Kidney (tissue), 14 donors: Measurements from ENCODE around the gene RNF7. TPM values are rescaled to one million over a fixed set of nuclear protein-coding genes. Genes with fewer than 3 reads are reported as not detected.
"Not testable (repeated sequence)": the region's sequence is repeated elsewhere in the genome, so short reads cannot be mapped to it uniquely, and the experiment has no call there.

ENCODE experiments used
- DNase-seq, 5 donors: peaks; one replicate each; pipeline ENCODE4 v3.0.0-alpha.2; 2013 to 2020
- FAIRE-seq: peaks from 2 replicates; lab custom pipeline; 2012; peaks lifted over from hg19 to GRCh38; lab: Jason Lieb, UNC
- H3K27ac ChIP-seq, 2 donors: one replicate each; pipeline ENCODE4 v1.7.0; 2013; ENCODE audit warnings: low read depth in 2 of 2, low read length in 2 of 2, inconsistent platforms in 1 of 2
- H3K27me3 ChIP-seq: one replicate; pipeline ENCODE4 v1.7.1; 2013; ENCODE audit warnings: low read length, inconsistent platforms; ENCODE audit not compliant: control insufficient read depth, insufficient read depth
- H3K36me3 ChIP-seq, 3 donors: one replicate each; pipeline versions ENCODE4 v1.7.0 to v1.7.1; 2013; ENCODE audit warnings: low read length in 3 of 3, control low read depth in 1 of 3, inconsistent platforms in 1 of 3; ENCODE audit not compliant: insufficient read depth in 3 of 3, control insufficient read depth in 2 of 3
- H3K4me1 ChIP-seq, 3 donors: one replicate each; pipeline versions ENCODE4 v1.7.0 to v1.7.1; 2013; ENCODE audit warnings: low read length in 3 of 3, inconsistent platforms in 1 of 3, low read depth in 1 of 3; ENCODE audit not compliant: control insufficient read depth in 2 of 3, insufficient read depth in 2 of 3
- H3K4me3 ChIP-seq, 3 donors: one replicate each; pipeline versions ENCODE4 v1.7.0 to v1.8.1; 2013; ENCODE audit warnings: low read length in 3 of 3, control low read depth in 1 of 3, inconsistent platforms in 1 of 3
- H3K9ac ChIP-seq, 3 donors: one replicate each; pipeline versions ENCODE4 v1.7.0 to v1.7.1; 2013; ENCODE audit warnings: low read length in 3 of 3, control low read depth in 1 of 3, inconsistent platforms in 1 of 3
- H3K9me3 ChIP-seq, 3 donors: one replicate each; pipeline versions ENCODE4 v1.7.0 to v1.7.1; 2013; ENCODE audit warnings: low read length in 3 of 3, control low read depth in 1 of 3, inconsistent platforms in 1 of 3; ENCODE audit not compliant: control insufficient read depth in 2 of 3, insufficient read depth in 1 of 3
- CTCF ChIP-seq: IDR thresholded peaks from 3 replicates; pipeline ENCODE4 v1.5.1; 2012; ENCODE audit warnings: mild to moderate bottlenecking, moderate library complexity, borderline replicate concordance; ENCODE audit not compliant: insufficient read depth; ENCODE audit errors: extremely low read depth
- intact Hi-C: fragments of 100-400 bp; cut with DNase I; formaldehyde crosslinking; loops from one replicate; pipeline ENCODE4 v1.11.1; 2022
- polyA plus RNA-seq: library from polyadenylated mRNA; stranded (reverse); fragments of 350-450 nt; fragmentation: Illumina TruSeq; extraction: RNeasy Lipid Tissue Mini Kit (QIAGEN cat#74804); gene quantifications from one replicate; pipeline ENCODE4 v1.2.3, GENCODE V29; 2014; ENCODE audit warnings: low read depth, low replicate concordance; ENCODE audit not compliant: insufficient read depth
- total RNA-seq: library from RNA; stranded (reverse); fragmentation: NEBNext Ultra II Directional; extraction: Animal tissue kit (Norgen Biotek cat#: 25700); gene quantifications from one replicate; pipeline ENCODE4 v1.2.1, GENCODE V29; 2021
- donor health status: control.
- donor health status: control.
- donor health status: control.
- donor health status: control.
- donor health status: control.
- donor health status: DM: yes; HTN: yes; CAD: no.
- donor health status: Normal renal cell carcinoma (clear cell type).

RNF7 gene
- total and polyA plus RNA-seq, 2 donors from 2014 or later = 83.2 to 138 TPM

GRCh38 chr3:141743305-141743704 is 5.2 kb downstream of the RNF7 start:
- Histone ChIP-seq H3K27me3 (no peaks in the 10 kb centered on the region), H3K36me3 (peaks cover 5 to 22% (median 17%) of the 10 kb centered on the region in 3 donors), H3K4me1 (peaks cover 0 to 10% (median 0%) of the 10 kb centered on the region in 3 donors), H3K27ac (no peak overlapping the region), H3K9ac (no peak overlapping the region), H3K9me3 (no peaks in the 10 kb centered on the region), H3K4me3 (no peak overlapping the region)
- DNase-seq = no peak
- TF ChIP-seq CTCF = no peak
- intact Hi-C loops = no loop called here
- FAIRE-seq = no peak

- Histone ChIP-seq H3K4me3 (no peak overlapping the region), H3K27ac (no peak overlapping the region), H3K4me1 (no peaks in the 10 kb centered on the region), H3K27me3 (no peaks in the 10 kb centered on the region), H3K9ac (no peak overlapping the region), H3K36me3 (peaks cover 5 to 22% (median 20%) of the 10 kb centered on the region in 3 donors), H3K9me3 (no peaks in the 10 kb centered on the region)
- no peak for TF ChIP-seq CTCF
- DNase-seq = no peak
- intact Hi-C loops = no loop called here
- FAIRE-seq = no peak
Measured at GRCh38 chr3:141746962-141747361, 8.9 kb downstream of the RNF7 start.

- Histone ChIP-seq H3K4me1 (no peaks in the 10 kb centered on the region), H3K27ac (no peak overlapping the region), H3K9ac (no peak overlapping the region), H3K36me3 (peaks cover 0 to 3% (median 0%) of the 10 kb centered on the region in 3 donors), H3K4me3 (no peak overlapping the region), H3K9me3 (no peaks in the 10 kb centered on the region), H3K27me3 (no peaks in the 10 kb centered on the region)
- FAIRE-seq = no peak
- intact Hi-C loops = no loop called here
- TF ChIP-seq CTCF = no peak
- no peak for DNase-seq
Measured at GRCh38 chr3:141753399-141753798, 15.3 kb downstream of the RNF7 start.

GRCh38 chr3:141754032-141754431 is 15.9 kb downstream of the RNF7 start:
- Histone ChIP-seq H3K4me1 (no peaks in the 10 kb centered on the region), H3K4me3 (no peak overlapping the region), H3K27ac (no peak overlapping the region), H3K9ac (no peak overlapping the region), H3K9me3 (no peaks in the 10 kb centered on the region), H3K36me3 (peaks cover 0 to 3% (median 0%) of the 10 kb centered on the region in 3 donors), H3K27me3 (no peaks in the 10 kb centered on the region)
- FAIRE-seq (no peak), DNase-seq (no peak)
- TF ChIP-seq CTCF = no peak
- intact Hi-C loops = no loop called here

GRCh38 chr3:141762552-141762951 is 24.5 kb downstream of the RNF7 start:
- H3K4me3 ChIP-seq, intact Hi-C loops, H3K9me3 ChIP-seq, H3K27me3 ChIP-seq, H3K36me3 ChIP-seq, FAIRE-seq, H3K4me1 ChIP-seq, H3K27ac ChIP-seq, DNase-seq, H3K9ac ChIP-seq: not testable (repeated sequence)
